HG02970 (cell line): Measurements from ENCODE around the gene SEMA5B.

Experiments
- ATAC-seq: cut with Tn5 transposase; IDR thresholded peaks from one replicate; pipeline ENCODE4 v1.9.1; 2021; ENCODE audit warnings: mild to moderate bottlenecking, moderate library complexity, moderate number of reproducible peaks; ENCODE audit not compliant: unreplicated experiment, low FRiP score

SEMA5B gene

DNA sequence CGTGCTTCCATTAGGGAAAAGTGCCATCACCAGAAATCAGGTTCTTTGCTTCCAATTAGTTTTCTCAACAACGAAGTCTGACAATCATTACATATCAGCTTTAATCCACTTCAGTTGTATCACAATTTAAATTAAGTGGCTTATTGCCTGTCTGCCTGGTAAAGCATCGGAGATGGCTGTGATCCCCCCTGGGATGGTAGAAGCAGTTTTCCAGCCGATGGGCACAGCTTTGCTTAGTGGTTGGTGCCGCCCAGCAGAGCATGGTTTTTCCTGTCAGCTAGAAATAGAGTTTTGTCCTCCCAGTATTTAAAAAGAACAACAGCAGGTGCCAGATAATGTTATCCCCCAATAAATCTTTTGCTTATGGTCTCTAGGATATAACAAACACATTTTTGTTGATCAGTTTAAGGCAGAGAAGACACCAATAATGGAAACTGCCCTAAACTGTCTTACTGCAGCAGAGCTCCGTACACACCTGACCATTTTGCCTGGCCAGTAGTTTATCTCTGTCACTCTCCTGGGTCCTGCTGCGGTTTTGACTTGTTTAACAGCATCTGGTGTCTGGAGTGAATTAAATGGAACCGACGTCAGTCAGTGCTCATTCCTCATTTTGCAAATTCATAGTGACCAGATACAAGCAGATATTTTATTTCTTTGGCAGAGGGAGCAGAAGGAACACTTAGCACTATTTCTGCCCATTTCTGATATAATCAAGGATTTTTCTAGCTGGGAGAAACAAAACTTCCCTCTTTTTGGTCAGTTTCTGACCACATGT is 153.6 kb downstream of the SEMA5B start:
- ATAC-seq: no peak

DNA sequence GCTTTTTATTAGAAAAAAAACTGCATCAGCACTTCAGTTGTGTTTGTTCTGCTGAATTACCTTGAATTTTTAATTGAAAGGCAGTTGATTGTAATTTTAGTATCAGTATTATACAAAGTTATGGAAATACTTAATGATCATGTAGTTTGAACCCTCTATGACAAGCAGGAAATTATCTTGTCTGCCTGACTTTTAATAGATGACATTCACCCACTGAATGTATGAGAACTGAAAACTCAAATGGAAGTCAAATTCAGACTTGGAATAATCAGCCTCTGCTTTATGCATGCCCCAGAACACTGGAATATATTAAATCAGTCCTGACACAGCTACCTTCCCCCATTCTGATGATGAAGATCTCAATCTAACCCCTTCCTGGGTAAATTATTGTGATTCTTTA is 159.2 kb downstream of the SEMA5B start:
- no peak for ATAC-seq

DNA sequence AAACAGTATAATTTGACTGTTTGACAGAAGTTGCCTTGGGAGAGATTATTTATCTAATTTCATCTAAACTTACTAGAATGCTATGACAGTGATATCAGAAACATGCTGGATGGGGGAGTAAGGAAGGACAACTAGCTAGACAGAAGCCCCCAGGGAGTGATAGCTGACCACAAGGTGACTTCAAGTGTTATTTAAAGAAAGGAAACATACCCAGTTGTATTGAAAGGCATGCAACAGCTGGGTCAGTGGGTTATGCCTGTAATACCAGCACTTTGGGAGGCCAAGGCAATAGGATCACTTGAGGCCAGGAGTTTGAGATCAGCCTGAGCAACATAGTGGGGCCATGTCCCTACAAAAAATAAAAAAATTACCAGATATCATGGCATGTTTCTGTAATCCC is 163.1 kb downstream of the SEMA5B start:
- no peak for ATAC-seq

DNA sequence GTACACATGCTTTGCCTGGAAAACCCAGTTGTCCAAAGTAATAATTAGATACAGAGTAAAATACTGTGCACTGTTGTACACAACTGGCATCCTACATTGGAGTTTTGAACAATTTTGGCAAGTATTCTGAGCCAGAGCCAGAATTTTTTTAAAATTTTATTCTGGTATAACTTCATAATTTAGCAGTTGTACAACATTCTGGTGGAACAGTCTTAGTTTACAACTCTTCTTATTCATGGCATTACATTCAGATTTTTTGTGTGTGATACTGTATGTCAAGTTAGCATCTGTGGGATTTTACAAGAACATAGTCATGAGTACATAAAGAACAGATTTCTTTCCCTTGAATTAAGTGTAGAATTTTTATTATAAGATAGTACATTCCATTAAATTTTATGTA is 165.2 kb downstream of the SEMA5B start:
- ATAC-seq: no peak
